WTC11 (cell line): ENCODE data around the gene SLCO4A1. TPM values are rescaled to one million over a fixed set of nuclear protein-coding genes. Genes with fewer than 3 reads are reported as not detected.

Source experiments
- ATAC-seq: fragments of 200-7000 bp; cut with Tn5 transposase; 2 replicates; pipeline ENCODE4 v1.10.0; 2021; ENCODE audit warnings: mild to moderate bottlenecking, moderate library complexity
- CTCF ChIA-PET: fragments of 300-600 bp; sonication (Branson Sonifier 250); formaldehyde crosslinking; loops from one replicate; lab custom pipeline; 2021; ENCODE audit warnings: antibody characterized with exemption; lab: Charles Lee
- POLR2A ChIA-PET: fragments of 350-600 bp; sonication (Branson Sonifier 250); formaldehyde crosslinking; loops from one replicate; lab custom pipeline; 2021; ENCODE audit warnings: antibody characterized with exemption; lab: Charles Lee
- DNase-seq: peaks from one replicate; pipeline ENCODE4 v3.0.0; 2021; ENCODE audit warnings: low spot score
- H3K27ac Mint-ChIP-seq: 2 replicates; pipeline ENCODE4 v1.8.0; 2021; ENCODE audit warnings: mixed read lengths
- H3K27me3 Mint-ChIP-seq: 2 replicates; pipeline ENCODE4 v1.8.0; 2021; ENCODE audit warnings: low read depth, mild to moderate bottlenecking, moderate library complexity, mixed read lengths
- H3K36me3 Mint-ChIP-seq: 2 replicates; pipeline ENCODE4 v1.8.0; 2021; ENCODE audit warnings: mixed read lengths
- H3K4me1 Mint-ChIP-seq: 2 replicates; pipeline ENCODE4 v1.8.0; 2022; ENCODE audit warnings: mixed read lengths
- H3K4me3 Mint-ChIP-seq: 2 replicates; pipeline ENCODE4 v1.8.0; 2021; ENCODE audit warnings: mild to moderate bottlenecking, moderate library complexity, mixed read lengths
- H3K9me3 Mint-ChIP-seq: 2 replicates; pipeline ENCODE4 v1.8.0; 2021; ENCODE audit warnings: mixed read lengths
- ATF1 ChIP-seq: sonication (generic); formaldehyde crosslinking; IDR thresholded peaks from 2 replicates; pipeline ENCODE4 v1.8.1; 2023; ENCODE audit warnings: mild to moderate bottlenecking, moderate library complexity, missing genetic modification reagents
- ATF6 ChIP-seq: sonication (generic); formaldehyde crosslinking; IDR thresholded peaks from 2 replicates; pipeline ENCODE4 v1.8.1; 2023; ENCODE audit warnings: mild to moderate bottlenecking, missing genetic modification reagents
- CREM ChIP-seq: sonication (generic); formaldehyde crosslinking; IDR thresholded peaks from 2 replicates; pipeline ENCODE4 v1.8.1; 2022; ENCODE audit warnings: mild to moderate bottlenecking, missing genetic modification reagents, moderate library complexity
- FOXJ3 ChIP-seq: sonication (generic); formaldehyde crosslinking; IDR thresholded peaks from 2 replicates; pipeline ENCODE4 v1.9.0; 2021; ENCODE audit warnings: missing genetic modification reagents, mild to moderate bottlenecking, borderline replicate concordance
- FOXP1 ChIP-seq: sonication (generic); formaldehyde crosslinking; IDR thresholded peaks from 2 replicates; pipeline ENCODE4 v1.8.0; 2022; ENCODE audit warnings: missing genetic modification reagents, mild to moderate bottlenecking, moderate library complexity, borderline replicate concordance
- GTF2I ChIP-seq: fragments of 250-450 bp; sonication (Bioruptor Pico); conservative IDR thresholded peaks from 2 replicates; pipeline ENCODE4 v1.4.0; 2021; ENCODE audit warnings: mild to moderate bottlenecking
- NFATC4 ChIP-seq: fragments of 250-450 bp; sonication (Bioruptor Pico); IDR thresholded peaks from 2 replicates; pipeline ENCODE4 v1.9.0; 2021; ENCODE audit warnings: mild to moderate bottlenecking
- NFE2L1 ChIP-seq: sonication (generic); formaldehyde crosslinking; IDR thresholded peaks from 2 replicates; pipeline ENCODE4 v1.8.1; 2023; ENCODE audit warnings: missing genetic modification reagents
- PRRX2 ChIP-seq: fragments of 250-450 bp; sonication (Bioruptor Pico); IDR thresholded peaks from 2 replicates; pipeline ENCODE4 v1.8.0; 2021; ENCODE audit warnings: mild to moderate bottlenecking
- RORB ChIP-seq: fragments of 250-450 bp; sonication (Bioruptor Pico); IDR thresholded peaks from 2 replicates; pipeline ENCODE4 v1.9.0; 2021; ENCODE audit warnings: mild to moderate bottlenecking
- SMAD4 ChIP-seq: sonication (generic); formaldehyde crosslinking; IDR thresholded peaks from 2 replicates; pipeline ENCODE4 v1.8.0; 2022; ENCODE audit warnings: mild to moderate bottlenecking, missing genetic modification reagents
- ZNF263 ChIP-seq: sonication (generic); formaldehyde crosslinking; IDR thresholded peaks from 2 replicates; pipeline ENCODE4 v1.8.1; 2022; ENCODE audit warnings: low read depth, mild to moderate bottlenecking, moderate library complexity, missing genetic modification reagents
- total RNA-seq: library from RNA; stranded (reverse); gene quantifications from 3 replicates; pipeline ENCODE4 v1.2.3, GENCODE V29; 2021
- TF ChIP-seq, protein P1 (sequence below): sonication (generic); formaldehyde crosslinking; IDR thresholded peaks from 2 replicates; pipeline ENCODE4 v1.8.0; 2022; ENCODE audit warnings: mild to moderate bottlenecking, missing genetic modification reagents
- TF ChIP-seq, protein P2 (sequence below): sonication (generic); formaldehyde crosslinking; IDR thresholded peaks from 2 replicates; pipeline ENCODE4 v1.8.0; 2022; ENCODE audit warnings: mild to moderate bottlenecking, missing genetic modification reagents
- TF ChIP-seq, protein P3 (sequence below): sonication (generic); formaldehyde crosslinking; IDR thresholded peaks from 2 replicates; pipeline ENCODE4 v1.8.1; 2022; ENCODE audit warnings: mild to moderate bottlenecking, moderate library complexity, missing genetic modification reagents
- TF ChIP-seq, protein P4 (sequence below): sonication (generic); formaldehyde crosslinking; conservative IDR thresholded peaks from 2 replicates; pipeline ENCODE4 v1.8.1; 2022; ENCODE audit warnings: mild to moderate bottlenecking, missing genetic modification reagents

The SLCO4A1 gene
- total RNA-seq, 1 experiment from 2014 or later, result 19.9 TPM

DNA sequence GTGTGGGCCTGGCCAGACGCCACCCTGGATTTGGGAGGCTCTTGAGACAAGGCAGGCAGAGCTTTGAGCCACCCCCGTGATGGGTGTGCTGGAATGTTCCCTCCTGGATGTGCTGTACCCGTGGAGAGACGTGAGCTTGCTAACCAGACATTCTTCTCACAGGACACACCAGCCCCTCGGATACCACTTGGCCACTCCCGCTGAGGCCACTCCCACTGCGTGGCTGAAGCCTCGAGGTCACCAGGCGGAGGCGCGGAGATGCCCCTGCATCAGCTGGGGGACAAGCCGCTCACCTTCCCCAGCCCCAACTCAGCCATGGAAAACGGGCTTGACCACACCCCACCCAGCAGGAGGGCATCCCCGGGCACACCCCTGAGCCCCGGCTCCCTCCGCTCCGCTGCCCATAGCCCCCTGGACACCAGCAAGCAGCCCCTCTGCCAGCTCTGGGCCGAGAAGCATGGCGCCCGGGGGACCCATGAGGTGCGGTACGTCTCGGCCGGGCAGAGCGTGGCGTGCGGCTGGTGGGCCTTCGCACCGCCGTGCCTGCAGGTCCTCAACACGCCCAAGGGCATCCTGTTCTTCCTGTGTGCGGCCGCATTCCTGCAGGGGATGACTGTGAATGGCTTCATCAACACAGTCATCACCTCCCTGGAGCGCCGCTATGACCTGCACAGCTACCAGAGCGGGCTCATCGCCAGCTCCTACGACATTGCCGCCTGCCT lies 14.1 kb downstream of the SLCO4A1 start (continued):
- TF ChIP-seq FOXJ3 (CRISPR knock-in tag) (no peak), ATF1 (CRISPR knock-in tag) (no peak), FOXP1 (CRISPR knock-in tag) (no peak)

DNA sequence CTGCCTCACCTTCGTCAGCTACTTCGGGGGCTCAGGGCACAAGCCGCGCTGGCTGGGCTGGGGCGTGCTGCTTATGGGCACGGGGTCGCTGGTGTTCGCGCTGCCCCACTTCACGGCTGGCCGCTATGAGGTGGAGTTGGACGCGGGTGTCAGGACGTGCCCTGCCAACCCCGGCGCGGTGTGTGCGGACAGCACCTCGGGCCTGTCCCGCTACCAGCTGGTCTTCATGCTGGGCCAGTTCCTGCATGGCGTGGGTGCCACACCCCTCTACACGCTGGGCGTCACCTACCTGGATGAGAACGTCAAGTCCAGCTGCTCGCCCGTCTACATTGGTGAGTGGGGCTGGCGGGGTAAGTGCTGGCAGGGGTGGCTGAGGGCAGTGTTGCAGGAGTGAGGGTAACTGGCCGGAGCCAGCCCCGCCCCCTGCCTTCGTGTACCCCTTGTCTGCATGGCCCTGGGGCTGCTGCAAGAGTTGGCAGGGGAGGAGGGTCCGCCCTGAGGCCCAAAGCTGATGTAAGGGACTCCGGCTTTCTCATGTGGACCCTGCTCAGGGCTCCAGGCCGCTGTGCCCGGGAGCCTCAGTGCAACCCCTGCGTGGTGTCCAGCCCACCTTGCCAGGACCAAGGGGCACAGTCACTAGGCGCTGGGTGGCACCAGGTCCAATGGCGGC lies 14.8 kb downstream of the SLCO4A1 start:
- Mint-ChIP-seq H3K36me3 (no peaks in the 10 kb centered on the region), H3K27ac (no peak overlapping the region), H3K27me3 (no peaks in the 10 kb centered on the region), H3K4me3 (no peak overlapping the region), H3K9me3 (no peaks in the 10 kb centered on the region), H3K4me1 (peaks cover 6% of the 10 kb centered on the region)
- TF ChIP-seq CREM (CRISPR knock-in tag) (no peak), GTF2I (CRISPR knock-in tag) (no peak), ZNF263 (no peak), SMAD4 (CRISPR knock-in tag) (no peak), ATF6 (no peak)
- TF ChIP-seq, protein P1, sequence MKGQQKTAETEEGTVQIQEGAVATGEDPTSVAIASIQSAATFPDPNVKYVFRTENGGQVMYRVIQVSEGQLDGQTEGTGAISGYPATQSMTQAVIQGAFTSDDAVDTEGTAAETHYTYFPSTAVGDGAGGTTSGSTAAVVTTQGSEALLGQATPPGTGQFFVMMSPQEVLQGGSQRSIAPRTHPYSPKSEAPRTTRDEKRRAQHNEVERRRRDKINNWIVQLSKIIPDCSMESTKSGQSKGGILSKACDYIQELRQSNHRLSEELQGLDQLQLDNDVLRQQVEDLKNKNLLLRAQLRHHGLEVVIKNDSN (CRISPR knock-in tag), result no peak
- TF ChIP-seq, protein P2, sequence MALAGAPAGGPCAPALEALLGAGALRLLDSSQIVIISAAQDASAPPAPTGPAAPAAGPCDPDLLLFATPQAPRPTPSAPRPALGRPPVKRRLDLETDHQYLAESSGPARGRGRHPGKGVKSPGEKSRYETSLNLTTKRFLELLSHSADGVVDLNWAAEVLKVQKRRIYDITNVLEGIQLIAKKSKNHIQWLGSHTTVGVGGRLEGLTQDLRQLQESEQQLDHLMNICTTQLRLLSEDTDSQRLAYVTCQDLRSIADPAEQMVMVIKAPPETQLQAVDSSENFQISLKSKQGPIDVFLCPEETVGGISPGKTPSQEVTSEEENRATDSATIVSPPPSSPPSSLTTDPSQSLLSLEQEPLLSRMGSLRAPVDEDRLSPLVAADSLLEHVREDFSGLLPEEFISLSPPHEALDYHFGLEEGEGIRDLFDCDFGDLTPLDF, result no peak
- ATAC-seq (no peak), DNase-seq (no peak)
- ChIA-PET CTCF (interaction anchor here (1.2 kb wide), 2 partner anchors 15 to 133 kb away, joined by 3 read pairs; partner anchors contain the start of gene SLCO4A1), POLR2A (no interaction called here)

DNA sequence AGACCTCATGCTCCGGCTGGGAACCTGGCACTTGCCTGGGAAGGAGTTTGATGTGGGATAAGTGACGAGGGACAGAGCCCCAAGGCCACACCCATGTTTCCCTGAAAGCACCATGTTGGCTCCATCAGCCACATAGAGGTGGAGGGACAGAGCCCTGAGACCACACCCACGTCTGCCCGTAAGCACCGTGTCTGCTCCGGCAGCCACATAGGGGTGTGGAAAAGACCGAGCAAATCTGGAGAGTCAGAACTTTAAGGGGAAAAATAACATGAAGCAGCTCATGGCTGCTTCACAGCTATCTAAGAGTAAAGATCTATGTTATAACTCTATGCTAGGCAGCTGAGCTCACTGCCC lies 15.3 kb downstream of the SLCO4A1 start:
- Mint-ChIP-seq H3K36me3 (no peaks in the 10 kb centered on the region), H3K27ac (no peak overlapping the region), H3K4me3 (no peak overlapping the region), H3K27me3 (no peaks in the 10 kb centered on the region), H3K9me3 (no peaks in the 10 kb centered on the region), H3K4me1 (peaks cover under 1% of the 10 kb centered on the region; the same call in 1 of the 2 replicates)
- ChIA-PET POLR2A (no interaction called here), CTCF (interaction anchor here (1.2 kb wide), 1 partner anchor 133 kb away, joined by 3 read pairs; no protein-coding TSS in a partner anchor)
- TF ChIP-seq FOXP1 (CRISPR knock-in tag), result no peak
- TF ChIP-seq, protein P2, result no peak
- TF ChIP-seq NFE2L1 (CRISPR knock-in tag), result no peak
- no peak for TF ChIP-seq RORB (CRISPR knock-in tag)
- no peak for TF ChIP-seq PRRX2 (CRISPR knock-in tag)
- TF ChIP-seq, protein P3, sequence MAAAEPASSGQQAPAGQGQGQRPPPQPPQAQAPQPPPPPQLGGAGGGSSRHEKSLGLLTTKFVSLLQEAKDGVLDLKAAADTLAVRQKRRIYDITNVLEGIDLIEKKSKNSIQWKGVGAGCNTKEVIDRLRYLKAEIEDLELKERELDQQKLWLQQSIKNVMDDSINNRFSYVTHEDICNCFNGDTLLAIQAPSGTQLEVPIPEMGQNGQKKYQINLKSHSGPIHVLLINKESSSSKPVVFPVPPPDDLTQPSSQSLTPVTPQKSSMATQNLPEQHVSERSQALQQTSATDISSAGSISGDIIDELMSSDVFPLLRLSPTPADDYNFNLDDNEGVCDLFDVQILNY (CRISPR knock-in tag), result no peak
- TF ChIP-seq NFATC4, result no peak
- TF ChIP-seq, protein P4, sequence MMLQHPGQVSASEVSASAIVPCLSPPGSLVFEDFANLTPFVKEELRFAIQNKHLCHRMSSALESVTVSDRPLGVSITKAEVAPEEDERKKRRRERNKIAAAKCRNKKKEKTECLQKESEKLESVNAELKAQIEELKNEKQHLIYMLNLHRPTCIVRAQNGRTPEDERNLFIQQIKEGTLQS (CRISPR knock-in tag), result no peak
- ATAC-seq (no peak), DNase-seq (no peak)
